ENCODE data around the gene NR1D1. TPM values are rescaled to one million over a fixed set of nuclear protein-coding genes. Genes with fewer than 3 reads are reported as not detected.
A peak's percentile ranks its signal among the peaks of the same experiment; 100 is the strongest.

Gene NR1D1
- total RNA-seq, 2 experiments from 2014 or later: 6.0 to 6.5 TPM

GRCh38 chr17:40121181-40122135 lies 21.1 kb upstream of the NR1D1 start, which contains the start of gene MSL1:
Gene MSL1 (plus strand): TSS chr17:40121971. CDS start chr17:40122613, 642 bp downstream.
- peaks cover 24% of the 10 kb centered on the region for H3K36me3 Mint-ChIP-seq (ENCODE audit: low read depth)
- no peak for TF ChIP-seq CTCF (IDR thresholded peaks at IDR 0.05)
- H3K4me3 Mint-ChIP-seq: peak within 1 kb of the TSS; percentile 93
- H3K9me3 Mint-ChIP-seq: no peaks in the 10 kb centered on the region
- H3K27me3 Mint-ChIP-seq: no peaks in the 10 kb centered on the region
- H3K4me1 Mint-ChIP-seq (ENCODE audit: low read depth): peaks cover 31% of the 10 kb centered on the region
- peak; percentile 85 for DNase-seq
- intact Hi-C loops (cut with micrococcal nuclease): no loop called here
- H3K27ac Mint-ChIP-seq: peak within 1 kb of the TSS; percentile 76
- ChIA-PET CTCF (interaction anchor here (0.8 to 8.3 kb wide), 5 partner anchors 10 to 70 kb away, joined by 4 to 80 read pairs (median 5); no protein-coding TSS in a partner anchor), POLR2A (interaction anchor here (0.6 to 5.3 kb wide), 11 partner anchors 8 to 130 kb away, joined by 3 to 50 read pairs (median 4); partner anchors contain the start of genes CASC3 and WIPF2)
- peak; percentile 76 for ATAC-seq

GRCh38 chr17:40115101-40115436 lies 14.7 kb upstream of the NR1D1 start:
- DNase-seq: no peak
- H3K27ac Mint-ChIP-seq: no peak overlapping the region
- POLR2A ChIA-PET: interaction anchor here (1.2 to 6.7 kb wide), 4 partner anchors 9 to 17 kb away, joined by 3 to 93 read pairs (median 28); partner anchors contain the start of genes MSL1 and NR1D1
- no peaks in the 10 kb centered on the region for H3K27me3 Mint-ChIP-seq
- H3K4me3 Mint-ChIP-seq: no peak overlapping the region
- intact Hi-C loops (cut with micrococcal nuclease): no loop called here
- peaks cover 41% of the 10 kb centered on the region for H3K4me1 Mint-ChIP-seq (ENCODE audit: low read depth)
- ATAC-seq: no peak
- H3K36me3 Mint-ChIP-seq (ENCODE audit: low read depth): no peaks in the 10 kb centered on the region
- no peak for TF ChIP-seq CTCF (IDR thresholded peaks at IDR 0.05)
- no peaks in the 10 kb centered on the region for H3K9me3 Mint-ChIP-seq
- CTCF ChIA-PET: interaction anchor here (1.1 to 7.1 kb wide), 6 partner anchors 24 to 102 kb away, joined by 3 to 95 read pairs (median 41); partner anchors contain the start of gene CASC3

- CTCF ChIA-PET: interaction anchor here (1.1 to 7.1 kb wide), 27 partner anchors 9 to 176 kb away, joined by 3 to 136 read pairs (median 10); partner anchors contain the start of genes CASC3, MED24, MSL1 and NR1D1
- no peak for DNase-seq
- peak overlapping the region; percentile 75 for H3K4me3 Mint-ChIP-seq
- peaks cover 48% of the 10 kb centered on the region for H3K4me1 Mint-ChIP-seq (ENCODE audit: low read depth)
- POLR2A ChIA-PET: interaction anchor here (0.6 to 6.7 kb wide), 13 partner anchors 10 to 513 kb away, joined by 3 to 93 read pairs (median 5); partner anchors contain the start of genes CASC3, MSL1, NR1D1 and THRA
- intact Hi-C loops (cut with micrococcal nuclease): loop anchor here (1.0 to 5.0 kb wide), 3 partner anchors 17 to 54 kb away; partner anchors contain the start of gene THRA
- no peaks in the 10 kb centered on the region for H3K36me3 Mint-ChIP-seq (ENCODE audit: low read depth)
- ATAC-seq: no peak
- no peaks in the 10 kb centered on the region for H3K27me3 Mint-ChIP-seq
- peak overlapping the region; percentile 94 for H3K27ac Mint-ChIP-seq
- H3K9me3 Mint-ChIP-seq: no peaks in the 10 kb centered on the region
- TF ChIP-seq CTCF (IDR thresholded peaks at IDR 0.05): no peak
Observed at GRCh38 chr17:40113907-40114245, 13.5 kb upstream of the NR1D1 start.

GRCh38 chr17:40113110-40113906 lies 12.9 kb upstream of the NR1D1 start:
- intact Hi-C loops (cut with micrococcal nuclease): loop anchor here (1.0 to 5.0 kb wide), 3 partner anchors 17 to 55 kb away; partner anchors contain the start of gene THRA
- POLR2A ChIA-PET: interaction anchor here (0.6 to 6.7 kb wide), 17 partner anchors 10 to 210 kb away, joined by 3 to 93 read pairs (median 4); partner anchors contain the start of genes CASC3, MSL1, NR1D1 and THRA
- H3K36me3 Mint-ChIP-seq (ENCODE audit: low read depth): no peaks in the 10 kb centered on the region
- H3K4me1 Mint-ChIP-seq (ENCODE audit: low read depth): peaks cover 49% of the 10 kb centered on the region
- peak overlapping the region; percentile 94 for H3K27ac Mint-ChIP-seq
- DNase-seq: peak; percentile 98
- CTCF ChIA-PET: interaction anchor here (0.8 to 7.1 kb wide), 45 partner anchors 10 to 491 kb away, joined by 3 to 136 read pairs (median 7); partner anchors contain the start of genes CASC3, MED24, MSL1 and NR1D1
- peak; percentile 80 for ATAC-seq
- H3K4me3 Mint-ChIP-seq: peak overlapping the region; percentile 75
- TF ChIP-seq CTCF (IDR thresholded peaks at IDR 0.05): peak; percentile 91
- H3K9me3 Mint-ChIP-seq: no peaks in the 10 kb centered on the region
- no peaks in the 10 kb centered on the region for H3K27me3 Mint-ChIP-seq
